ENCODE data around the gene NOVA2. TPM values are rescaled to one million over a fixed set of nuclear protein-coding genes. Genes with fewer than 3 reads are reported as not detected.

NOVA2 gene
- total and polyA plus RNA-seq, 2 of the 8 experiments (the other 6 are each of a cell fraction or from before 2014, with no cell fraction given), result 3.2 to 24.6 TPM

GRCh38 chr19:45918721-45919120 lies 54.9 kb downstream of the NOVA2 start:
- Histone ChIP-seq H3K4me2 (ENCODE audit: insufficient read depth in 1 of 2, low read depth in 2 of 2, low read length in 2 of 2) (no peak overlapping the region), H3K27me3 (replicated peaks in 1 of 4; ENCODE audit: control insufficient read depth in 3 of 4, extremely low read depth in 1 of 4, insufficient read depth in 3 of 4, low read length in 3 of 4) (no peaks in the 10 kb centered on the region), H2BK12ac (ENCODE audit: low read depth, low read length) (no peak overlapping the region), H3K14ac (ENCODE audit: insufficient read length) (no peak overlapping the region), H4K8ac (ENCODE audit: extremely low read depth, insufficient read depth, low read length) (no peak overlapping the region), H4K20me1 (replicated peaks in 1 of 2; ENCODE audit: control insufficient read depth in 1 of 2, insufficient read depth in 2 of 2, low read length in 2 of 2) (no peaks in the 10 kb centered on the region), H2AK5ac (ENCODE audit: low read depth, low read length) (no peak overlapping the region), H3K23me2 (ENCODE audit: low read depth, low read length) (no peaks in the 10 kb centered on the region), H3K4ac (replicated peaks; ENCODE audit: insufficient read length, low read depth, low read length) (no peak overlapping the region), H2BK15ac (ENCODE audit: low read length) (no peak overlapping the region), H3K9ac (replicated peaks in 1 of 4; ENCODE audit: extremely low read depth in 1 of 4, low read depth in 3 of 4, low read length in 3 of 4) (no peak overlapping the region), H3K23ac (ENCODE audit: insufficient read length) (no peak overlapping the region), H3K18ac (ENCODE audit: extremely low read depth, low read length) (no peak overlapping the region), H4K5ac (ENCODE audit: insufficient read length, low read depth, low read length) (no peak overlapping the region), H3K9me3 (ENCODE audit: insufficient read depth in 2 of 2, low read depth in 1 of 2, low read length in 1 of 2) (no peaks in the 10 kb centered on the region), H3K79me1 (ENCODE audit: low read depth, low read length) (no peaks in the 10 kb centered on the region), H3K27ac (ENCODE audit: low read depth, low read length) (no peak overlapping the region), H3K4me1 (replicated peaks in 1 of 4; ENCODE audit: control insufficient read depth in 3 of 4, insufficient read depth in 4 of 4, low read length in 3 of 4) (peaks cover 0 to 3% (median 0%) of the 10 kb centered on the region in 4 experiments; a peak in 4 of 7 replicates), H3K4me3 (ENCODE audit: extremely low read depth in 1 of 4, insufficient read depth in 2 of 4, low read depth in 3 of 4, low read length in 4 of 4) (no peak overlapping the region), H2BK120ac (replicated peaks; ENCODE audit: low read depth, low read length) (no peak overlapping the region), H2BK5ac (ENCODE audit: low read depth, low read length) (no peak overlapping the region), H2AFZ (ENCODE audit: low read length) (no peak overlapping the region), H3K79me2 (ENCODE audit: control insufficient read depth in 1 of 2, insufficient read depth in 2 of 2, low read length in 2 of 2) (no peaks in the 10 kb centered on the region), H3K56ac (replicated peaks; ENCODE audit: insufficient read length, low read depth, low read length) (no peak overlapping the region), H3K36me3 (ENCODE audit: control insufficient read depth in 2 of 4, insufficient read depth in 4 of 4, low read length in 3 of 4) (no peaks in the 10 kb centered on the region), H2BK20ac (ENCODE audit: low read length) (no peak overlapping the region), H4K91ac (replicated peaks; ENCODE audit: insufficient read length, low read length) (no peak overlapping the region)
- WGBS, 2 experiments (ENCODE audit: extremely low coverage in 1 of 2, insufficient coverage in 1 of 2, insufficient read length in 1 of 2, insufficient replicate concordance in 2 of 2, low coverage in 1 of 2, low lambda C conversion rate in 2 of 2, missing lambda C conversion rate in 1 of 2), result 87% methylated on average over 3 of the region's 4 CpGs; no CpG with 5 or more reads in 1 of the 2 experiments
- CTCF ChIA-PET (ENCODE audit: partially characterized antibody), result interaction anchor here (0.6 to 1.3 kb wide), 2 partner anchors 35 to 45 kb away, joined by 3 read pairs; no protein-coding TSS in a partner anchor
- FAIRE-seq, result no peak
- no peak for DNase-seq (ENCODE audit: low read depth in 1 of 2, low spot score in 2 of 2)
- POLR2A ChIA-PET (ENCODE audit: partially characterized antibody), result no interaction called here
- TF ChIP-seq CBX8 (IDR thresholded peaks at IDR 0.05; ENCODE audit: borderline replicate concordance, low read depth, low read length), result no peak
- no peak for TF ChIP-seq NANOG (IDR thresholded peaks at IDR 0.05; ENCODE audit: insufficient read depth, low read depth, low read length, poor library complexity, severe bottlenecking)
- no peak for TF ChIP-seq SUZ12 (IDR thresholded peaks at IDR 0.05; ENCODE audit: low read length)
- TF ChIP-seq KDM5A (IDR thresholded peaks at IDR 0.05; ENCODE audit: low read length), result no peak
- TF ChIP-seq EZH2 (IDR thresholded peaks at IDR 0.05; ENCODE audit: low read depth, low read length, severe bottlenecking), result no peak
- no peak for TF ChIP-seq SIN3A (conservative IDR thresholded peaks at IDR 0.05 in 1 of 2, IDR thresholded peaks at IDR 0.05 in 1 of 2; ENCODE audit: low read depth in 1 of 2, low read length in 2 of 2)
- TF ChIP-seq EGR1 (IDR thresholded peaks at IDR 0.05; ENCODE audit: borderline replicate concordance, low read depth, low read length), result no peak
- TF ChIP-seq BCL11A (IDR thresholded peaks at IDR 0.05; ENCODE audit: low read depth in 2 of 2, low read length in 2 of 2), result no peak
- TF ChIP-seq, protein P1, sequence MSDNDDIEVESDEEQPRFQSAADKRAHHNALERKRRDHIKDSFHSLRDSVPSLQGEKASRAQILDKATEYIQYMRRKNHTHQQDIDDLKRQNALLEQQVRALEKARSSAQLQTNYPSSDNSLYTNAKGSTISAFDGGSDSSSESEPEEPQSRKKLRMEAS (IDR thresholded peaks at IDR 0.05), result no peak
- TF ChIP-seq JUN (IDR thresholded peaks at IDR 0.05; ENCODE audit: low read depth, low read length), result no peak
- no peak for TF ChIP-seq BACH1 (IDR thresholded peaks at IDR 0.05; ENCODE audit: low read length)
- no peak for TF ChIP-seq SIRT6 (IDR thresholded peaks at IDR 0.05; ENCODE audit: low read length)
- no peak for TF ChIP-seq TAF7 (optimal IDR thresholded peaks at IDR 0.05; ENCODE audit: borderline replicate concordance, low read depth, low read length)
- TF ChIP-seq ASH2L (IDR thresholded peaks at IDR 0.05; ENCODE audit: low read length), result no peak
- TF ChIP-seq POLR2A (IDR thresholded peaks at IDR 0.05; ENCODE audit: control extremely low read depth in 1 of 2, low read depth in 2 of 2, low read length in 2 of 2), result no peak
